WI38 (cell line): ENCODE results near the gene AACS.

ENCODE experiments used
- H3K4me3 ChIP-seq: 2 replicates; pipeline ENCODE4 v1.5.1; 2011; ENCODE audit warnings: low read depth, mild to moderate bottlenecking, control low read depth, low read length
- CTCF ChIP-seq: IDR thresholded peaks from 2 replicates; pipeline ENCODE4 v1.5.1; 2012; ENCODE audit warnings: low read depth, mild to moderate bottlenecking, control low read depth, low read length

Gene AACS

GRCh38 chr12:125125271-125125670 lies 60.0 kb downstream of the AACS start:
- H3K4me3 ChIP-seq, result no peak overlapping the region
- no peak for TF ChIP-seq CTCF

DNA sequence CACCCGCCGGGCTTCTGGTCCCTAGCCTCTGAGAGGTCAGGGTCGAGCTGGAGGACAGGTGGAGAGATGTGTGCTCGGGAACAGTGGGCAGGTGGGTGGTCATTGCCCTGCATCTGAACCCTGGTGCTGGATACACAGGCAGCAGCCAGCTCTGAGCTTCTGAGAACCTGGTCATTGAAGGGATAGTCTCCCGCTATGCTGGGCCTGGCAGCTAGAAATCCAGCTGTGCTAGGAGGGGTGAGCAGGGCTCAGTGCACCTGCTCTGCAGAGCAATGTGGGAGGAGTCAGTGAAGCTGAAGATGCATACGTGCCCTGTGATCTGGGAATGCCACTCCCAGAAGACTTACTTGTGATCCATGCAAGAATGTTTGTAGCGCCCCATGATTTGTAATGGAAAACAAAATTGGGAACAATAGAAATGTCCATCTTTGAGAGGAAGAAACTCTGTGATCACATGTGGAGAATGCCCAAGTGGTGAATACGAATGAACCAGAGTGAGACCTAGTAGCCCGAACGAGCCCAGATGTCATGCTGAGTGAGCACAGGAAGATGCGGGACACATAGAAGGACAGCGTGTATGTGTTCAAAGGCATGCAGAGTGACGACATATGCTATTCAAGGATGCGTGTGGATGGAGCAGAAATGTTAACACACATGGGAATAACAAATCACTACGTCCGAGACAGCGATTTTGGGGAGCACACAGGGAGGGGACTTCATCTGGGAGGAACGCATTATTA lies 63.4 kb downstream of the AACS start:
- no peak for TF ChIP-seq CTCF
- no peak overlapping the region for H3K4me3 ChIP-seq

- no peak overlapping the region for H3K4me3 ChIP-seq
- TF ChIP-seq CTCF, result no peak
Observed at GRCh38 chr12:125129179-125129571, 63.9 kb downstream of the AACS start.

- H3K4me3 ChIP-seq, result no peak overlapping the region
- no peak for TF ChIP-seq CTCF
Observed at GRCh38 chr12:125129591-125130255, 64.5 kb downstream of the AACS start.

GRCh38 chr12:125131958-125132357 lies 66.7 kb downstream of the AACS start:
- TF ChIP-seq CTCF, result no peak
- no peak overlapping the region for H3K4me3 ChIP-seq

- TF ChIP-seq CTCF, result no peak
- H3K4me3 ChIP-seq, result no peak overlapping the region
Observed at GRCh38 chr12:125132698-125133400, 67.6 kb downstream of the AACS start.

DNA sequence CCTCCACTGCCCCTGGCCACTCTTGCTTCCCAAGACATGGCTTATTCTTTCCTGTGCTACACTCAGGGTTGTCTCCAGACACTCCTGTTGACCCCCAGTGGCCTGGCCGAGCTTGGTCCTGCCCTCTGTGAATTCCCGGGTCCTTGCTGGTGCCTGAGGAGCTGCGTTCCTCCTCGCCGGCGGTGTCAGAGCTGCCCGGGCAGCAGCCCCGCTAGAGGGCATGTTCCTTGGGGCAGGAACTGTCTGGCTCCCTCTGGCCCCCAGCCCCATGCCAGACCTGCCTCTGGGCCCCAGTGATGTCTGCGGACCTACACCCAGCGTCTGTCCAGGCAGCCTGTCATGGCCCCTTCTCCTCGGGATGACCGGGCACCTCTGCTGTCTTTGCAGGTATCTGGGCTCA lies 68.4 kb downstream of the AACS start:
- TF ChIP-seq CTCF, result no peak
- no peak overlapping the region for H3K4me3 ChIP-seq
